ENCODE data around the gene AURKAIP1. TPM values are rescaled to one million over a fixed set of nuclear protein-coding genes. Genes with fewer than 3 reads are reported as not detected.

AURKAIP1 gene
- total and polyA plus RNA-seq, 9 of the 15 experiments (the other 6 are each of a cell fraction or from before 2014, with no cell fraction given): 7.8 to 478 (median 92.0) TPM

GRCh38 chr1:1406821-1407635, 32.0 kb upstream of the AURKAIP1 start, which contains the start of gene MRPL20 (continued):
- TF ChIP-seq RERE (CRISPR knock-in tag; IDR thresholded peaks at IDR 0.05; ENCODE audit: borderline replicate concordance): no peak
- no peak for TF ChIP-seq ZNF408 (CRISPR knock-in tag; IDR thresholded peaks at IDR 0.05; ENCODE audit: low read depth)
- TF ChIP-seq ERF (CRISPR knock-in tag; IDR thresholded peaks at IDR 0.05): no peak
- TF ChIP-seq DACH1 (IDR thresholded peaks at IDR 0.05; ENCODE audit: partially characterized antibody): no peak
- no peak for TF ChIP-seq ZNF121 (CRISPR knock-in tag; conservative IDR thresholded peaks at IDR 0.05)
- TF ChIP-seq MCM7 (IDR thresholded peaks at IDR 0.05): no peak
- peak; percentile 98 for TF ChIP-seq POLR2A (conservative IDR thresholded peaks at IDR 0.05)
- TF ChIP-seq CHD4 (IDR thresholded peaks at IDR 0.05; ENCODE audit: insufficient read depth, insufficient replicate concordance, low read depth, low read length, poor library complexity, severe bottlenecking): no peak
- peak; percentile 71 for TF ChIP-seq SAP30 (IDR thresholded peaks at IDR 0.05; ENCODE audit: borderline replicate concordance, insufficient read depth, low read depth, low read length, poor library complexity, severe bottlenecking)
- peak; percentile 85 for TF ChIP-seq ZNF143 (CRISPR knock-in tag; IDR thresholded peaks at IDR 0.05)
- peak; percentile 17; the same call in 1 of the 2 replicates for TF ChIP-seq E2F3 (CRISPR knock-in tag; IDR thresholded peaks at IDR 0.05)
- peak; percentile 53 for TF ChIP-seq SOX6 (IDR thresholded peaks at IDR 0.05)
- no peak for TF ChIP-seq ZBTB43 (CRISPR knock-in tag; IDR thresholded peaks at IDR 0.05)
- peak; percentile 67 for TF ChIP-seq GMEB1 (CRISPR knock-in tag; IDR thresholded peaks at IDR 0.05)
- 0 out of 2 replicates have a peak, but pooled peaks have one; percentile 7 for TF ChIP-seq CAMTA2 (CRISPR knock-in tag; conservative IDR thresholded peaks at IDR 0.05)
- TF ChIP-seq PATZ1 (CRISPR knock-in tag; IDR thresholded peaks at IDR 0.05; ENCODE audit: borderline replicate concordance): no peak
- peak; percentile 58; the same call in 1 of the 2 replicates for TF ChIP-seq ZBTB7A (IDR thresholded peaks at IDR 0.05; ENCODE audit: borderline replicate concordance, control insufficient read depth, low read depth, low read length)

Measured in K562 (cell line).